Retinal pigment epithelial cell (primary cell): ENCODE measurements around the gene ADORA1.

Experiments used
- DNase-seq: peaks from one replicate; pipeline ENCODE4 v3.0.0-alpha.2; 2010; ENCODE audit warnings: low read depth
- H3K4me3 ChIP-seq: 2 replicates; pipeline ENCODE4 v1.5.1; 2011; ENCODE audit warnings: mild to moderate bottlenecking, low read length, control low read depth, moderate library complexity
- CTCF ChIP-seq: conservative IDR thresholded peaks from 2 replicates; pipeline ENCODE4 v1.5.1; 2011; ENCODE audit warnings: low read depth, low read length, control low read depth, inconsistent platforms

Gene ADORA1

GRCh38 chr1:203162403-203162802, 34.9 kb downstream of the ADORA1 start:
- H3K4me3 ChIP-seq: no peak overlapping the region
- DNase-seq: no peak
- no peak for TF ChIP-seq CTCF

GRCh38 chr1:203163891-203164635, 36.5 kb downstream of the ADORA1 start:
- H3K4me3 ChIP-seq: no peak overlapping the region
- TF ChIP-seq CTCF: no peak
- DNase-seq: no peak

- DNase-seq: no peak
- no peak overlapping the region for H3K4me3 ChIP-seq
- no peak for TF ChIP-seq CTCF
Measured at GRCh38 chr1:203165101-203165799, 37.7 kb downstream of the ADORA1 start.

GRCh38 chr1:203165800-203166161, 38.3 kb downstream of the ADORA1 start:
- no peak overlapping the region for H3K4me3 ChIP-seq
- TF ChIP-seq CTCF: no peak
- no peak for DNase-seq

- H3K4me3 ChIP-seq: no peak overlapping the region
- TF ChIP-seq CTCF: peak; percentile 52
- DNase-seq: no peak
Measured at GRCh38 chr1:203166192-203166940, 38.8 kb downstream of the ADORA1 start.

GRCh38 chr1:203167026-203167912, 39.7 kb downstream of the ADORA1 start:
- H3K4me3 ChIP-seq: no peak overlapping the region
- no peak for DNase-seq
- TF ChIP-seq CTCF: no peak
